GM19239 (cell line): ENCODE results near the gene CT47C1.
A peak's percentile ranks its signal among the peaks of the same experiment; 100 is the strongest.

Experiments
- DNase-seq: peaks from one replicate; pipeline ENCODE4 v3.0.0; 2011; ENCODE audit warnings: low spot score; ENCODE audit not compliant: insufficient read length
- FAIRE-seq: peaks from 2 replicates; lab custom pipeline; 2011; peaks lifted over from hg19 to GRCh38; lab: Jason Lieb, UNC

The CT47C1 gene

GRCh38 chrX:119071381-119071780 lies 1.4 kb upstream of the CT47C1 start:
- DNase-seq (peak; percentile 16), FAIRE-seq (peak; percentile 57)

- DNase-seq (no peak), FAIRE-seq (no peak)
Observed at GRCh38 chrX:119073200-119073905, 560 bp downstream of the CT47C1 start.

GRCh38 chrX:119073911-119074310 lies 1.1 kb downstream of the CT47C1 start:
- FAIRE-seq: no peak
- DNase-seq: no peak

- DNase-seq (no peak), FAIRE-seq (no peak)
Observed at GRCh38 chrX:119075270-119076025, 2.7 kb downstream of the CT47C1 start.

- FAIRE-seq (no peak), DNase-seq (no peak)
Observed at GRCh38 chrX:119082278-119082677, 9.5 kb downstream of the CT47C1 start.

GRCh38 chrX:119084766-119085165 lies 12.0 kb downstream of the CT47C1 start:
- FAIRE-seq: no peak
- DNase-seq: no peak

GRCh38 chrX:119087121-119087520 lies 14.3 kb downstream of the CT47C1 start:
- DNase-seq: no peak
- no peak for FAIRE-seq

GRCh38 chrX:119089619-119090018 lies 16.8 kb downstream of the CT47C1 start:
- DNase-seq (no peak), FAIRE-seq (no peak)

- DNase-seq (no peak), FAIRE-seq (no peak)
Observed at GRCh38 chrX:119090627-119091026, 17.8 kb downstream of the CT47C1 start.

- no peak for FAIRE-seq
- DNase-seq: no peak
Observed at GRCh38 chrX:119093991-119094735, 21.4 kb downstream of the CT47C1 start.

- no peak for DNase-seq
- no peak for FAIRE-seq
Observed at GRCh38 chrX:119094819-119095218, 22.0 kb downstream of the CT47C1 start.

GRCh38 chrX:119095936-119096335 lies 23.1 kb downstream of the CT47C1 start:
- FAIRE-seq (no peak), DNase-seq (no peak)

- FAIRE-seq (no peak), DNase-seq (no peak)
Observed at GRCh38 chrX:119101168-119101567, 28.4 kb downstream of the CT47C1 start.

GRCh38 chrX:119105826-119106225 lies 33.0 kb downstream of the CT47C1 start:
- DNase-seq (no peak), FAIRE-seq (no peak)

- DNase-seq: no peak
- peak; percentile 26 for FAIRE-seq
Observed at GRCh38 chrX:119107206-119107605, 34.4 kb downstream of the CT47C1 start.

GRCh38 chrX:119118780-119119395 lies 46.1 kb downstream of the CT47C1 start:
- DNase-seq (peak; percentile 30), FAIRE-seq (peak; percentile 92)

GRCh38 chrX:119121341-119121740 lies 48.5 kb downstream of the CT47C1 start:
- FAIRE-seq (no peak), DNase-seq (no peak)
